Breast epithelium (tissue), 4 donors: Measurements from ENCODE around the gene ARL2BP. TPM values are rescaled to one million over a fixed set of nuclear protein-coding genes. Genes with fewer than 3 reads are reported as not detected.

Source experiments
- DNase-seq, 2 donors: peaks; one replicate each; pipeline ENCODE4 v3.0.0-alpha.2; 2019; ENCODE audit warnings: low spot score in 2 of 2
- H3K27ac ChIP-seq, 2 donors: fragments of 200-600 bp; sonication (generic) in 1 of 2; one replicate each; pipeline ENCODE4 v1.5.1; 2016 to 2019; ENCODE audit warnings: mild to moderate bottlenecking in 1 of 2
- H3K27me3 ChIP-seq, 2 donors: fragments of 200-600 bp; sonication (generic) in 1 of 2; one replicate each; pipeline versions ENCODE4 v1.5.1 to v1.6.0; 2017 to 2019; ENCODE audit warnings: control low read depth in 1 of 2, mild to moderate bottlenecking in 1 of 2
- H3K36me3 ChIP-seq: fragments of 200-600 bp; one replicate; pipeline ENCODE4 v1.5.1; 2019
- H3K4me1 ChIP-seq, 2 donors: fragments of 200-600 bp; sonication (generic); one replicate each; pipeline ENCODE4 v1.5.1; 2016 to 2019; ENCODE audit warnings: control low read depth in 1 of 2
- H3K4me3 ChIP-seq, 3 donors: fragments of 200-600 bp; sonication (generic); 1 replicate in 2 of 3; 2 replicates in 1 of 3; pipeline ENCODE4 v1.5.1; 2016 to 2019; ENCODE audit warnings: mild to moderate bottlenecking in 3 of 3, moderate library complexity in 2 of 3
- H3K9me3 ChIP-seq, 2 donors: fragments of 200-600 bp; sonication (generic) in 1 of 2; one replicate each; pipeline ENCODE4 v1.5.1; 2016 to 2019; ENCODE audit warnings: control low read depth in 1 of 2
- POLR2A ChIP-seq: fragments of 450-650 bp; IDR thresholded peaks from one replicate; pipeline ENCODE4 v1.6.1; 2016; ENCODE audit warnings: antibody characterized with exemption, mild to moderate bottlenecking, moderate library complexity
- POLR2AphosphoS5 ChIP-seq, 3 donors: sonication (generic); formaldehyde crosslinking; IDR thresholded peaks; one replicate each; pipeline ENCODE4 v1.6.1; 2017; ENCODE audit warnings: antibody characterized with exemption in 3 of 3
- intact Hi-C: fragments of 100-400 bp; cut with DNase I; formaldehyde crosslinking; loops from one replicate; pipeline ENCODE4 v1.15.1; 2023; ENCODE audit warnings: low total_unique reads
- total RNA-seq, 3 donors: library from RNA; depleted of rRNA; stranded (reverse); fragments of >200 nt; gene quantifications; one replicate each; pipeline ENCODE4 v1.1.0, GENCODE V29; 2016
- TF ChIP-seq, protein P1 (sequence below), 3 donors: fragments of 450-650 bp; IDR thresholded peaks; one replicate each; pipeline ENCODE4 v1.5.1; 2016 to 2017; ENCODE audit warnings: antibody characterized with exemption in 3 of 3, mild to moderate bottlenecking in 3 of 3, moderate library complexity in 3 of 3

Gene ARL2BP
- total RNA-seq, 3 donors from 2014 or later: 50.5 to 64.0 (median 62.4) TPM

- intact Hi-C loops: no loop called here
- no peaks in the 10 kb centered on the region for H3K27me3 ChIP-seq
- no peak for TF ChIP-seq POLR2A
- H3K36me3 ChIP-seq: peaks cover 16% of the 10 kb centered on the region
- no peaks in the 10 kb centered on the region for H3K9me3 ChIP-seq
- DNase-seq: no peak
- no peaks in the 10 kb centered on the region for H3K4me1 ChIP-seq
- H3K27ac ChIP-seq: no peak overlapping the region
- H3K4me3 ChIP-seq: no peak overlapping the region
Measured at GRCh38 chr16:57229079-57229478, 16.0 kb upstream of the ARL2BP start.

GRCh38 chr16:57231821-57232350, 13.2 kb upstream of the ARL2BP start:
- Histone ChIP-seq H3K27me3 (no peaks in the 10 kb centered on the region), H3K9me3 (no peaks in the 10 kb centered on the region)
- intact Hi-C loops: no loop called here

DNA sequence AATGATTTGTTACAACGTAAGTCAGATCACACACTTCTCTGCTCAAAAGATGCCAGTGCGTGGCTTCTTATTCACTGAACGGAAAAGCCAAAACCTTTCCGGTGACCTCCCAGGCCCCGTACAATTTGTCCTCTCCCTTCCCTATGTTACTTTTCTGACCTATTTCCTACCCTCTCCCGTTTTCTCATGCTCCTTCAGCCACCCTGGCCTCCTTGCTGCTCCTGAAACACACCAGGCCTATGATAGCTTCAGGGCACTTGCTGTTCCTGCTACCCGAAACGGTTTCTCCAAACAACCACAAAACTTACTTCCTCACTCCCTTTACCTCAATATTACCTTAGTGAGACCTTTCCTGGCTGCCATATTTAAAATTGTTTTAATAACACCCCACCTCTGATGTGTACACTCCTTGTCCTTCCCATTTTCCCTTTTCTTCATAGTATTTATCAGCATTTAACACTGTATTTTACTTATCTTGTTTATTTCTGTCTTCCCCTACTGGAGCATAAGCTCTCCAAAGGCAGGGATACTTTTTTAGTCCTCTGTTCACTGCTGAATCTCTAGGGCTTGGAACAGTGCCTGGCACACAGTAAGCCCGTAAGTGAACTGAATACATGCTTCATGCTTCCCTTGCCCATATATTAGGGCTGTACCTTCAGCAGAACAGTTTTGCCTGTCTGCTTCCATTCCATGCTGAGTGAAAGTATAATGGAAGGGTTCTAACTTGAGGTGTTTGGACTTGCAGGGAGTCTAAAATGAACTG, 10.9 kb upstream of the ARL2BP start:
- no peaks in the 10 kb centered on the region for H3K27me3 ChIP-seq

More at GRCh38 chr16:57231821-57232350, 13.2 kb upstream of the ARL2BP start:
- no peak overlapping the region for H3K27ac ChIP-seq
- H3K4me3 ChIP-seq: no peak overlapping the region
- H3K4me1 ChIP-seq: no peaks in the 10 kb centered on the region
- no peak for TF ChIP-seq POLR2AphosphoS5 (IDR thresholded peaks at IDR 0.05)
- no peak for TF ChIP-seq POLR2A
- DNase-seq: no peak
- H3K36me3 ChIP-seq: peaks cover 16% of the 10 kb centered on the region

GRCh38 chr16:57234707-57235092, 10.4 kb upstream of the ARL2BP start:
- Histone ChIP-seq H3K4me1 (no peaks in the 10 kb centered on the region), H3K36me3 (peaks cover 13% of the 10 kb centered on the region), H3K27ac (no peak overlapping the region), H3K9me3 (no peaks in the 10 kb centered on the region), H3K27me3 (no peaks in the 10 kb centered on the region), H3K4me3 (no peak overlapping the region)
- intact Hi-C loops: no loop called here
- no peak for DNase-seq
- TF ChIP-seq, protein P1, sequence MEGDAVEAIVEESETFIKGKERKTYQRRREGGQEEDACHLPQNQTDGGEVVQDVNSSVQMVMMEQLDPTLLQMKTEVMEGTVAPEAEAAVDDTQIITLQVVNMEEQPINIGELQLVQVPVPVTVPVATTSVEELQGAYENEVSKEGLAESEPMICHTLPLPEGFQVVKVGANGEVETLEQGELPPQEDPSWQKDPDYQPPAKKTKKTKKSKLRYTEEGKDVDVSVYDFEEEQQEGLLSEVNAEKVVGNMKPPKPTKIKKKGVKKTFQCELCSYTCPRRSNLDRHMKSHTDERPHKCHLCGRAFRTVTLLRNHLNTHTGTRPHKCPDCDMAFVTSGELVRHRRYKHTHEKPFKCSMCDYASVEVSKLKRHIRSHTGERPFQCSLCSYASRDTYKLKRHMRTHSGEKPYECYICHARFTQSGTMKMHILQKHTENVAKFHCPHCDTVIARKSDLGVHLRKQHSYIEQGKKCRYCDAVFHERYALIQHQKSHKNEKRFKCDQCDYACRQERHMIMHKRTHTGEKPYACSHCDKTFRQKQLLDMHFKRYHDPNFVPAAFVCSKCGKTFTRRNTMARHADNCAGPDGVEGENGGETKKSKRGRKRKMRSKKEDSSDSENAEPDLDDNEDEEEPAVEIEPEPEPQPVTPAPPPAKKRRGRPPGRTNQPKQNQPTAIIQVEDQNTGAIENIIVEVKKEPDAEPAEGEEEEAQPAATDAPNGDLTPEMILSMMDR (IDR thresholded peaks at IDR 0.05): no peak
- TF ChIP-seq POLR2AphosphoS5 (IDR thresholded peaks at IDR 0.05): no peak
- TF ChIP-seq POLR2A: no peak

More for the DNA sequence above, 10.9 kb upstream of the ARL2BP start:
- intact Hi-C loops: no loop called here
- TF ChIP-seq, protein P1 (IDR thresholded peaks at IDR 0.05): no peak
- no peak for TF ChIP-seq POLR2A
- no peak for TF ChIP-seq POLR2AphosphoS5 (IDR thresholded peaks at IDR 0.05)
- H3K9me3 ChIP-seq: no peaks in the 10 kb centered on the region
- H3K36me3 ChIP-seq: peaks cover 13% of the 10 kb centered on the region
- DNase-seq: no peak
- no peaks in the 10 kb centered on the region for H3K4me1 ChIP-seq
- no peak overlapping the region for H3K27ac ChIP-seq
- H3K4me3 ChIP-seq: no peak overlapping the region

DNA sequence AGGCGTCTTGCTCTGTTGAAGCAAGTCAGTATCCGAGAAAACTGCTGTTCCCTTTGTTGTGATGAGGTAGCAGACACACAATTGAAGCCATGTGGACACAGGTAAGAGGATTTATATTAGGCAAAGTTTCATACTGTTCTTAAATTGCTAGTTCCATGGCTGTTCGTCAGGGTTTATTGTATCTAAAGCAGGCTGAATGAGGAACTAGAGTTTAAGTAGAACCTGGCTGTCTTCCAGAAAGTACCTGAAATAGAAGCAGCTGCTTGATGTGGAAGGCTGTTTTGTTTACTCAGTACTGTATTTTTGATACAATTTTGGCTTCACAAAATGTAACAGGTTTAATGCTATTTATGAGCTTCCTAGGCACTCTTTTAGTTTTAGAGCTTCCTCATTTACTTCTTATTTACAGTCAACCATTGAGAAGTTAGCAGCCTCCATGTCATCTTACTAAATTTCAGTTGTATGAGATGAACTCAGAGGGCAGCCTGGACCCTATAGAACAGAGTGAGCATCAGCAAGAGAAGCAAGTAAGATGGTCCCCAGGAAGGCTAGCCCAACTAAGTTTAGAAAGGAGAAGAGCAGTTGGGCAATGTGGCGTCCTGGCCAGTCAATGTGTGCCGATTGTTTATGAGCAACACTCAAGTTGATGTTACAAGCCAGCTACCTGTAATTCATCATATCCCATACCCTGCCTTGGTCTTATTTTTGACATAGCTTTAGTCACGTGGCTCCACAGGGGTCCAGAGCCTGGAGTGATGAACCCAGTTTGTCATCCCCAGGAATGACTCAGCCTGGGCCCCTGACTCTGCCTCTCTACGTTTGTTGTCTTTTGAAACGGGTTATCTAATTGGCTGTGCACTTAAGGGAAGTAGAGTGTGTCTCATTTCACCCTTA, 9.7 kb upstream of the ARL2BP start:
- intact Hi-C loops: no loop called here
- H3K36me3 ChIP-seq: peaks cover 11% of the 10 kb centered on the region
- no peaks in the 10 kb centered on the region for H3K4me1 ChIP-seq
- H3K27me3 ChIP-seq: no peaks in the 10 kb centered on the region
- no peak overlapping the region for H3K4me3 ChIP-seq
- H3K27ac ChIP-seq: no peak overlapping the region
- no peaks in the 10 kb centered on the region for H3K9me3 ChIP-seq
- no peak for DNase-seq
- no peak for TF ChIP-seq POLR2AphosphoS5 (IDR thresholded peaks at IDR 0.05)
- TF ChIP-seq, protein P1 (IDR thresholded peaks at IDR 0.05): no peak
- no peak for TF ChIP-seq POLR2A

DNA sequence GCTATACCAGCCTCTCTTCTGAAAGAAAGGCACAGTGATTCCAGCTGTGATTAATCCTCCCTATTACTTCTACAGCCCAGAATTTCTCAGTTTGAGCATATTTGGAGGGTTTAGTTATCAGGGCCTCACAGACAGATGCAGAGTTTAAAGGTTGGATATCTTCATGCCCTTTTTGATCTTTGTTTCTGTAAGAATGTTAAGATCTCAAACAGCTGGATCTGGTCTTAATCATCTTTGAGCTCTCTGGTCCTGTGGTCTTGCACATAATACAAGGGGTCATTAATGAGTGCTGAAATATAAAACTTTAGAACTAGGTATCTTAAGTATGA, 9.1 kb upstream of the ARL2BP start:
- Histone ChIP-seq H3K36me3 (peaks cover 5% of the 10 kb centered on the region), H3K27ac (no peak overlapping the region), H3K4me1 (no peaks in the 10 kb centered on the region), H3K27me3 (no peaks in the 10 kb centered on the region), H3K4me3 (no peak overlapping the region), H3K9me3 (no peaks in the 10 kb centered on the region)
- TF ChIP-seq POLR2AphosphoS5 (IDR thresholded peaks at IDR 0.05) (no peak), POLR2A (no peak)
- intact Hi-C loops: no loop called here
- DNase-seq: no peak
